Measurements from ENCODE around the gene COX15.

Gene COX15

GRCh38 chr10:99714446-99714845, 17.5 kb downstream of the COX15 start:
- peaks cover 60 to 92% of the 10 kb centered on the region in 2 experiments for H3K36me3 ChIP-seq (ENCODE audit: control insufficient read depth in 2 of 2, insufficient read depth in 1 of 2, low read length in 2 of 2)
- H3K4me3 ChIP-seq (ENCODE audit: low read depth, low read length) = no peak overlapping the region
- no peaks in the 10 kb centered on the region for H3K9me3 ChIP-seq (ENCODE audit: control insufficient read depth, insufficient read depth, low read depth, low read length)
- no peak overlapping the region for H3K27ac ChIP-seq (ENCODE audit: extremely low read depth, low read depth, low read length)
- H3K4me1 ChIP-seq (ENCODE audit: control insufficient read depth, insufficient read depth, low read length) = no peaks in the 10 kb centered on the region
- TF ChIP-seq ZNF701 (tag by site-specific recombination; IDR thresholded peaks at IDR 0.05) (no peak), ZNF121 (tag by site-specific recombination; IDR thresholded peaks at IDR 0.05) (no peak), ZNF133 (tag by site-specific recombination; IDR thresholded peaks at IDR 0.05) (no peak), ZNF530 (tag by site-specific recombination; IDR thresholded peaks at IDR 0.05; ENCODE audit: low read depth) (no peak), MYNN (tag by site-specific recombination; IDR thresholded peaks at IDR 0.05; ENCODE audit: borderline replicate concordance) (no peak), ZNF335 (tag by site-specific recombination; conservative IDR thresholded peaks at IDR 0.05) (no peak), ZNF654 (tag by site-specific recombination; IDR thresholded peaks at IDR 0.05; ENCODE audit: low read depth) (no peak), TRIM28 (IDR thresholded peaks at IDR 0.05; ENCODE audit: borderline replicate concordance, low read length) (no peak), ZNF660 (tag by site-specific recombination; IDR thresholded peaks at IDR 0.05) (no peak), YY2 (tag by site-specific recombination; IDR thresholded peaks at IDR 0.05) (no peak), ZNF426 (tag by site-specific recombination; IDR thresholded peaks at IDR 0.05) (no peak), ZNF501 (tag by site-specific recombination; IDR thresholded peaks at IDR 0.05) (no peak), ZNF138 (tag by site-specific recombination; IDR thresholded peaks at IDR 0.05; ENCODE audit: borderline replicate concordance) (no peak), ZSCAN18 (tag by site-specific recombination; IDR thresholded peaks at IDR 0.05) (no peak), ZFHX2 (tag by site-specific recombination; conservative IDR thresholded peaks at IDR 0.05) (no peak), ZNF610 (tag by site-specific recombination; IDR thresholded peaks at IDR 0.05; ENCODE audit: borderline replicate concordance) (no peak), ZNF558 (tag by site-specific recombination; IDR thresholded peaks at IDR 0.05) (no peak)
- TF ChIP-seq, protein P1, sequence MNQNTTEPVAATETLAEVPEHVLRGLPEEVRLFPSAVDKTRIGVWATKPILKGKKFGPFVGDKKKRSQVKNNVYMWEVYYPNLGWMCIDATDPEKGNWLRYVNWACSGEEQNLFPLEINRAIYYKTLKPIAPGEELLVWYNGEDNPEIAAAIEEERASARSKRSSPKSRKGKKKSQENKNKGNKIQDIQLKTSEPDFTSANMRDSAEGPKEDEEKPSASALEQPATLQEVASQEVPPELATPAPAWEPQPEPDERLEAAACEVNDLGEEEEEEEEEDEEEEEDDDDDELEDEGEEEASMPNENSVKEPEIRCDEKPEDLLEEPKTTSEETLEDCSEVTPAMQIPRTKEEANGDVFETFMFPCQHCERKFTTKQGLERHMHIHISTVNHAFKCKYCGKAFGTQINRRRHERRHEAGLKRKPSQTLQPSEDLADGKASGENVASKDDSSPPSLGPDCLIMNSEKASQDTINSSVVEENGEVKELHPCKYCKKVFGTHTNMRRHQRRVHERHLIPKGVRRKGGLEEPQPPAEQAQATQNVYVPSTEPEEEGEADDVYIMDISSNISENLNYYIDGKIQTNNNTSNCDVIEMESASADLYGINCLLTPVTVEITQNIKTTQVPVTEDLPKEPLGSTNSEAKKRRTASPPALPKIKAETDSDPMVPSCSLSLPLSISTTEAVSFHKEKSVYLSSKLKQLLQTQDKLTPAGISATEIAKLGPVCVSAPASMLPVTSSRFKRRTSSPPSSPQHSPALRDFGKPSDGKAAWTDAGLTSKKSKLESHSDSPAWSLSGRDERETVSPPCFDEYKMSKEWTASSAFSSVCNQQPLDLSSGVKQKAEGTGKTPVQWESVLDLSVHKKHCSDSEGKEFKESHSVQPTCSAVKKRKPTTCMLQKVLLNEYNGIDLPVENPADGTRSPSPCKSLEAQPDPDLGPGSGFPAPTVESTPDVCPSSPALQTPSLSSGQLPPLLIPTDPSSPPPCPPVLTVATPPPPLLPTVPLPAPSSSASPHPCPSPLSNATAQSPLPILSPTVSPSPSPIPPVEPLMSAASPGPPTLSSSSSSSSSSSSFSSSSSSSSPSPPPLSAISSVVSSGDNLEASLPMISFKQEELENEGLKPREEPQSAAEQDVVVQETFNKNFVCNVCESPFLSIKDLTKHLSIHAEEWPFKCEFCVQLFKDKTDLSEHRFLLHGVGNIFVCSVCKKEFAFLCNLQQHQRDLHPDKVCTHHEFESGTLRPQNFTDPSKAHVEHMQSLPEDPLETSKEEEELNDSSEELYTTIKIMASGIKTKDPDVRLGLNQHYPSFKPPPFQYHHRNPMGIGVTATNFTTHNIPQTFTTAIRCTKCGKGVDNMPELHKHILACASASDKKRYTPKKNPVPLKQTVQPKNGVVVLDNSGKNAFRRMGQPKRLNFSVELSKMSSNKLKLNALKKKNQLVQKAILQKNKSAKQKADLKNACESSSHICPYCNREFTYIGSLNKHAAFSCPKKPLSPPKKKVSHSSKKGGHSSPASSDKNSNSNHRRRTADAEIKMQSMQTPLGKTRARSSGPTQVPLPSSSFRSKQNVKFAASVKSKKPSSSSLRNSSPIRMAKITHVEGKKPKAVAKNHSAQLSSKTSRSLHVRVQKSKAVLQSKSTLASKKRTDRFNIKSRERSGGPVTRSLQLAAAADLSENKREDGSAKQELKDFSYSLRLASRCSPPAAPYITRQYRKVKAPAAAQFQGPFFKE (tag by site-specific recombination; IDR thresholded peaks at IDR 0.05; ENCODE audit: borderline replicate concordance) = no peak
- TF ChIP-seq, protein P2, sequence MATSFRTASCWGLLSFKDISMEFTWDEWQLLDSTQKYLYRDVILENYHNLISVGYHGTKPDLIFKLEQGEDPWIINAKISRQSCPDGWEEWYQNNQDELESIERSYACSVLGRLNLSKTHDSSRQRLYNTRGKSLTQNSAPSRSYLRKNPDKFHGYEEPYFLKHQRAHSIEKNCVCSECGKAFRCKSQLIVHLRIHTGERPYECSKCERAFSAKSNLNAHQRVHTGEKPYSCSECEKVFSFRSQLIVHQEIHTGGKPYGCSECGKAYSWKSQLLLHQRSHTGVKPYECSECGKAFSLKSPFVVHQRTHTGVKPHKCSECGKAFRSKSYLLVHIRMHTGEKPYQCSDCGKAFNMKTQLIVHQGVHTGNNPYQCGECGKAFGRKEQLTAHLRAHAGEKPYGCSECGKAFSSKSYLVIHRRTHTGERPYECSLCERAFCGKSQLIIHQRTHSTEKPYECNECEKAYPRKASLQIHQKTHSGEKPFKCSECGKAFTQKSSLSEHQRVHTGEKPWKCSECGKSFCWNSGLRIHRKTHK (tag by site-specific recombination; IDR thresholded peaks at IDR 0.05) = no peak
- TF ChIP-seq, protein P3, sequence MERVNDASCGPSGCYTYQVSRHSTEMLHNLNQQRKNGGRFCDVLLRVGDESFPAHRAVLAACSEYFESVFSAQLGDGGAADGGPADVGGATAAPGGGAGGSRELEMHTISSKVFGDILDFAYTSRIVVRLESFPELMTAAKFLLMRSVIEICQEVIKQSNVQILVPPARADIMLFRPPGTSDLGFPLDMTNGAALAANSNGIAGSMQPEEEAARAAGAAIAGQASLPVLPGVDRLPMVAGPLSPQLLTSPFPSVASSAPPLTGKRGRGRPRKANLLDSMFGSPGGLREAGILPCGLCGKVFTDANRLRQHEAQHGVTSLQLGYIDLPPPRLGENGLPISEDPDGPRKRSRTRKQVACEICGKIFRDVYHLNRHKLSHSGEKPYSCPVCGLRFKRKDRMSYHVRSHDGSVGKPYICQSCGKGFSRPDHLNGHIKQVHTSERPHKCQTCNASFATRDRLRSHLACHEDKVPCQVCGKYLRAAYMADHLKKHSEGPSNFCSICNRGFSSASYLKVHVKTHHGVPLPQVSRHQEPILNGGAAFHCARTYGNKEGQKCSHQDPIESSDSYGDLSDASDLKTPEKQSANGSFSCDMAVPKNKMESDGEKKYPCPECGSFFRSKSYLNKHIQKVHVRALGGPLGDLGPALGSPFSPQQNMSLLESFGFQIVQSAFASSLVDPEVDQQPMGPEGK (tag by site-specific recombination; IDR thresholded peaks at IDR 0.05) = no peak
- CTCF ChIA-PET = interaction anchor here (0.7 kb wide), 2 partner anchors 231 to 306 kb away, joined by 3 read pairs; no protein-coding TSS in a partner anchor
- POLR2A ChIA-PET = no interaction called here

All from HEK293 (cell line).